HepG2 (cell line): ENCODE data around the gene ACACB.

Experiments
- HNF4A ChIP-seq: sonication (generic); formaldehyde crosslinking; IDR thresholded peaks from 2 replicates; pipeline ENCODE4 v1.4.0; 2020; ENCODE audit warnings: missing genetic modification reagents
- MXD4 ChIP-seq: IDR thresholded peaks from 2 replicates; pipeline ENCODE4 v1.6.1; 2016; ENCODE audit warnings: mild to moderate bottlenecking, missing biosample characterization, missing genetic modification reagents
- NKX3-1 ChIP-seq: sonication (generic); formaldehyde crosslinking; IDR thresholded peaks from 2 replicates; pipeline ENCODE4 v1.5.0; 2020; ENCODE audit warnings: missing genetic modification reagents
- NR2F2 ChIP-seq: IDR thresholded peaks from 2 replicates; pipeline ENCODE4 v1.6.1; 2012; ENCODE audit warnings: low read depth, inconsistent platforms, borderline replicate concordance
- PAX8 ChIP-seq: sonication (generic); formaldehyde crosslinking; IDR thresholded peaks from 2 replicates; pipeline ENCODE4 v1.8.0; 2022; ENCODE audit warnings: mild to moderate bottlenecking, missing genetic modification reagents, borderline replicate concordance
- PHF21A ChIP-seq: sonication (generic); formaldehyde crosslinking; IDR thresholded peaks from 2 replicates; pipeline ENCODE4 v1.5.0; 2020; ENCODE audit warnings: mild to moderate bottlenecking, missing genetic modification reagents
- POLR2AphosphoS5 ChIP-seq: IDR thresholded peaks from 2 replicates; pipeline ENCODE4 v1.6.1; 2012; ENCODE audit warnings: low read depth, low read length
- SMAD1 ChIP-seq: sonication (generic); formaldehyde crosslinking; IDR thresholded peaks from 2 replicates; pipeline ENCODE4 v1.4.0; 2020; ENCODE audit warnings: missing genetic modification reagents, low read depth, mild to moderate bottlenecking, borderline replicate concordance
- ZNF235 ChIP-seq: sonication (generic); formaldehyde crosslinking; IDR thresholded peaks from 2 replicates; pipeline ENCODE4 v1.8.1; 2023; ENCODE audit warnings: mild to moderate bottlenecking, missing genetic modification reagents, borderline replicate concordance
- ZNF562 ChIP-seq: sonication (generic); formaldehyde crosslinking; IDR thresholded peaks from 2 replicates; pipeline ENCODE4 v1.8.0; 2022; ENCODE audit warnings: missing genetic modification reagents, borderline replicate concordance
- TF ChIP-seq, protein P1 (sequence below): sonication (generic); formaldehyde crosslinking; IDR thresholded peaks from 2 replicates; pipeline ENCODE4 v1.5.0; 2020; ENCODE audit warnings: mild to moderate bottlenecking, missing genetic modification reagents, moderate library complexity
- TF ChIP-seq, protein P2 (sequence below): sonication (generic); formaldehyde crosslinking; IDR thresholded peaks from 2 replicates; pipeline ENCODE4 v1.4.0; 2020; ENCODE audit warnings: missing genetic modification reagents

- TF ChIP-seq NKX3-1 (CRISPR knock-in tag) (no peak), MXD4 (CRISPR knock-in tag) (no peak), HNF4A (CRISPR knock-in tag) (no peak), POLR2AphosphoS5 (no peak), ZNF235 (CRISPR knock-in tag) (no peak), NR2F2 (no peak), PAX8 (CRISPR knock-in tag) (no peak), PHF21A (CRISPR knock-in tag) (no peak), ZNF562 (CRISPR knock-in tag) (no peak), SMAD1 (no peak)
- TF ChIP-seq, protein P1, sequence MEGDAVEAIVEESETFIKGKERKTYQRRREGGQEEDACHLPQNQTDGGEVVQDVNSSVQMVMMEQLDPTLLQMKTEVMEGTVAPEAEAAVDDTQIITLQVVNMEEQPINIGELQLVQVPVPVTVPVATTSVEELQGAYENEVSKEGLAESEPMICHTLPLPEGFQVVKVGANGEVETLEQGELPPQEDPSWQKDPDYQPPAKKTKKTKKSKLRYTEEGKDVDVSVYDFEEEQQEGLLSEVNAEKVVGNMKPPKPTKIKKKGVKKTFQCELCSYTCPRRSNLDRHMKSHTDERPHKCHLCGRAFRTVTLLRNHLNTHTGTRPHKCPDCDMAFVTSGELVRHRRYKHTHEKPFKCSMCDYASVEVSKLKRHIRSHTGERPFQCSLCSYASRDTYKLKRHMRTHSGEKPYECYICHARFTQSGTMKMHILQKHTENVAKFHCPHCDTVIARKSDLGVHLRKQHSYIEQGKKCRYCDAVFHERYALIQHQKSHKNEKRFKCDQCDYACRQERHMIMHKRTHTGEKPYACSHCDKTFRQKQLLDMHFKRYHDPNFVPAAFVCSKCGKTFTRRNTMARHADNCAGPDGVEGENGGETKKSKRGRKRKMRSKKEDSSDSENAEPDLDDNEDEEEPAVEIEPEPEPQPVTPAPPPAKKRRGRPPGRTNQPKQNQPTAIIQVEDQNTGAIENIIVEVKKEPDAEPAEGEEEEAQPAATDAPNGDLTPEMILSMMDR (CRISPR knock-in tag) = no peak
- TF ChIP-seq, protein P2, sequence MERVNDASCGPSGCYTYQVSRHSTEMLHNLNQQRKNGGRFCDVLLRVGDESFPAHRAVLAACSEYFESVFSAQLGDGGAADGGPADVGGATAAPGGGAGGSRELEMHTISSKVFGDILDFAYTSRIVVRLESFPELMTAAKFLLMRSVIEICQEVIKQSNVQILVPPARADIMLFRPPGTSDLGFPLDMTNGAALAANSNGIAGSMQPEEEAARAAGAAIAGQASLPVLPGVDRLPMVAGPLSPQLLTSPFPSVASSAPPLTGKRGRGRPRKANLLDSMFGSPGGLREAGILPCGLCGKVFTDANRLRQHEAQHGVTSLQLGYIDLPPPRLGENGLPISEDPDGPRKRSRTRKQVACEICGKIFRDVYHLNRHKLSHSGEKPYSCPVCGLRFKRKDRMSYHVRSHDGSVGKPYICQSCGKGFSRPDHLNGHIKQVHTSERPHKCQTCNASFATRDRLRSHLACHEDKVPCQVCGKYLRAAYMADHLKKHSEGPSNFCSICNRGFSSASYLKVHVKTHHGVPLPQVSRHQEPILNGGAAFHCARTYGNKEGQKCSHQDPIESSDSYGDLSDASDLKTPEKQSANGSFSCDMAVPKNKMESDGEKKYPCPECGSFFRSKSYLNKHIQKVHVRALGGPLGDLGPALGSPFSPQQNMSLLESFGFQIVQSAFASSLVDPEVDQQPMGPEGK (CRISPR knock-in tag) = no peak
These were observed 31.6 kb downstream of the ACACB start for GRCh38 chr12:109147954-109148353.
